ENCODE results near the gene CERK.

GRCh38 chr22:46652081-46652846, 85.8 kb downstream of the CERK start:
- no peak for TF ChIP-seq CTCF (conservative IDR thresholded peaks at IDR 0.05 in 1 of 2, IDR thresholded peaks at IDR 0.05 in 1 of 2; ENCODE audit: extremely low read depth in 1 of 2, insufficient read depth in 1 of 2, low read depth in 1 of 2, low read length in 2 of 2)
- no peak for TF ChIP-seq EZH2 (IDR thresholded peaks at IDR 0.05; ENCODE audit: borderline replicate concordance, low read length)
